Astrocyte of the hippocampus (primary cell): ENCODE results near the gene PTPRN2.
"Not testable (repeated sequence)": the region's sequence is repeated elsewhere in the genome, so short reads cannot be mapped to it uniquely, and the experiment has no call there.

ENCODE experiments used
- DNase-seq: peaks from one replicate; pipeline ENCODE4 v3.0.0; 2011; ENCODE audit warnings: low read depth, low spot score

The PTPRN2 gene

GRCh38 chr7:158054611-158055010, 533.0 kb downstream of the PTPRN2 start:
- DNase-seq = no peak

- DNase-seq = no peak
Observed at GRCh38 chr7:158054081-158054480, 533.5 kb downstream of the PTPRN2 start.

DNA sequence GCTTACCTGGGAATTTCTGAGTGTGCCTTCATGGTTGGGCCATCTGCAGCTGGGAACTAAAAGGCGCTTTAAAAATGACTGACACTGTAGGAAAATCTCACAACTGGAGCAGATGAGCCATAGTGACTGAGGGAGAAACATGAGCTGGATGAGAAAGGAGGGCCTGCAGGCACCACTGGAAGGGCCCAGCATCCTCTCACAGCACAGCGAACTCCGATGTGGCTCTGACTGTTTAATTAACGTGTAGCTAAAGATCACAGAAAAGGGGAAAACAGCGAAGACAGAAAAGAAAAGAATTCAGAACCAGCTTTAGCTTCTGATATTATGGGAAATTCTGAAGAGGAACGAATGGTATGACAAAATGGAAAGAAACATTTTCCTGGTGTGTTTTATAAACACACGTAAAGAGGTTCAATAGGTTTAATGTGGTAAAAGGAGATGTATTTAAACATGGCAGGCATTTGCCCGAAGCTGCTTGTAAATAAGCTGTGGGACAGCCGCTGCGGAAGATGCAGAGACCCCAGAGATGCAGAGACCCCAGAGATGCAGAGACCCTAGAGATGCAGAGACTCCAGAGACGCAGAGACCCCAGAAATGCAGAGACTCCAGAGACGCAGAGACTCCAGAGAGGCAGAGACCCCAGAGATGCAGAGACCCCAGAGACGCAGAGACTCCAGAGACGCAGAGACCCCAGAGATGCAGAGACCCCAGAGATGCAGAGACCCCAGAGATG, 534.3 kb downstream of the PTPRN2 start:
- no peak for DNase-seq

DNA sequence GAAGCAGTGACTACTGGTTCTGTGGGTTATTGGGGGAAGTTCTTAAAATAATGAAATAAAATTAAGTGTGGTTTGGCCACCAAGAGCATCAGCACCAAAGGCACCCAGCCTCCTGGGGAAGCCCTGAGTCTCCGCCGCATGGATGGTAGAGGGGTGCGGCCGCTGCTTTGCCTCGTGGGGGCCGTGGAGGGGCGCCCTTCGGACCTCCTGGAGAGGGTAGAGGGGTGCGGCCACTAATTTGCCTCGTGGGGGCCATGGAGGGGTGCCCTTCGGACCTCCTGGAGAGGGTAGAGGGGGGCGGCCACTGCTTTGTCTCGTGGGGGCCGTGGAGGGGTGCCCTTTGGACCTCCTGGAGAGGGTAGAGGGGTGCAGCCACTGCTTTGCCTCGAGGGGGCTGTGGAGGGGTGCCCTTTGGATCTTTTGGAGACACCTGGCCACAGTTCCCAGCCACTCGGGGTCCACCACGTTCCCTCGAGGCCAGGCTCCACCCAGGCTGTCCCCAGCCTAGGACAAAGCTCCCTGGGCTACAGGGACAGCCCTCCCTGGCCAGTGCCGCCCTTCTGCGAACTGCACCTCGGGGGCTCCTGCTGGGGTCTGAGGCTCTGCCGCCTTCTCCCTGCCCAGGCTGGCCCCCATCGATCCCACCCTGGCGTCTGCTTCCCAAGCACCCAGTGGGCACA, 535.1 kb downstream of the PTPRN2 start:
- DNase-seq = no peak

- no peak for DNase-seq
Observed at GRCh38 chr7:158051776-158052175, 535.8 kb downstream of the PTPRN2 start.

DNA sequence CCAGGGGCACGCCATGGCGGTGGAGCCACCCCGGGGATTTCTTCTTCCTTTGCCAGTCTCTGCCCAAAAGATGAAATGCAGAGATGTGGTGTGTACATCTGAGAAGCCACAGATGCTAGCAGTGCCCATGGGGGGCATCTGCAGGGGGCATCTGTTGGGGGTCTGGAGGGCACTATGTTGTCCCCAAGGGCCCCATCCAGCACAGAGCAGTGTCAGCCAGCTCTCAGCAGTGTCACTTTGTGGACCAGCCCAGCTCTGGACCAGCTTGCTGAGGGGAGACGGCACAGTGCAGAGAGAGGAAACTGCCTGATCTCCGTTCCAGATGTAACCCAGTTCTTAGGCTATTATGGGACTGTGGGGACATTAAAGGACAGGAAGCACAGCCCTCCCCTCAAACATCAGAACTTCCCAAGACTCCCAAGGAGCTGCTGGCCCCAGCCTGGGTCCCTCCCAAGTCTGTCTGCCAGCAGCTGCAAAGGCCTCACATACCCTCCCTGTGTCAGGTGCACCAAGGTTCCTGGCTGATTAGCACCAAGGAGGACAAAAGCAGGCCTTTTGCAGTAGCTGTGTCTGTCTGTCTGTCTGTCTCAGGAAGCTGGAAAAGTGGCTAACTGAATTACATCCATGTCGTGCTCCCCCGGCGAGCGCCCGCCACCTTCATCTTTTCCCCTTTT, 536.5 kb downstream of the PTPRN2 start:
- no peak for DNase-seq

DNA sequence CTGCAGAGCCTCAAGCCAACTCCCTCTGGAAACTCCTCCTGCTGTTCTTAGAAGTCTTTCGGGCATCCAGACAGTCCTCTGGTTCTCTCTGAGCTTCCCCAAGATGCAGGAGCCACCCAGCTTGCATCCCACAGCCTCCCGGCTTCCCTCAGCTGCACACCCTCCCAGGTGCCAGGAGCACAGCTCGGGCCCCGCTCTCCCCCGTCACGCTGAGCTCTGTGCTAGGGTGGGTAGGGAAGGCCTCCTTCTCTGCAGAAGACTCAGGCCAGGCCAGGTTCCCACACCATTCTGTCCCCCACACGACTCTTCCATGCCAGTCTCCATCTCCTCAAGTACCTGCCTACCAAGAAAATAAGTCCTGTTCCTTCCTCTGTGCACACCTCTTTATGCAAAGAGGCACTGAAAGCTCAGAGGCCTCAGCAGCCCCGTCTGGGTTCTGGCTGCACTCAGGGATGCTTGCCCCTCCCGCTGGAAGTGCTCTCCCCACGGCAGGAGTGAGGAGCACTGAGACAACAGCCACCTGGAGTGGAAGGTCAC, 537.1 kb downstream of the PTPRN2 start:
- no peak for DNase-seq

- DNase-seq = no peak
Observed at GRCh38 chr7:158049271-158049670, 538.4 kb downstream of the PTPRN2 start.

GRCh38 chr7:158048569-158048968, 539.1 kb downstream of the PTPRN2 start:
- no peak for DNase-seq

- DNase-seq = no peak
Observed at GRCh38 chr7:158047391-158048059, 540.1 kb downstream of the PTPRN2 start.

DNA sequence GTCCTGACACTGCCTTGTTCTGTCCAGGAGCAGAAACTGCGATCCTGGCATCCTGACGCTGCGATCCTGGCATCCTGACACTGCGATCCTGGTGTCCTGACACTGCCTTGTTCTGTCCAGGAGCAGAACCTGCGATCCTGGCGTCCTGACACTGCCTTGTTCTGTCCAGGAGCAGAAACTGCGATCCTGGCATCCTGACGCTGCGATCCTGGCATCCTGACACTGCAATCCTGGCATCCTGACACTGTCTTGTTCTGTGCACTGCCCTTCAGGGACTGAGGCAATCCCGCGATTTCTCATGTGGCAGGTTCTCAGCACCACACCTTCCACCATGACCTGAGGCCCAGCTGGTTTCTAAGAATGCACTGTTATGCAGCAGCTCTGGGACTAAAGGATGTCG, 541.4 kb downstream of the PTPRN2 start:
- not testable (repeated sequence) for DNase-seq

- no peak for DNase-seq
Observed at GRCh38 chr7:158044482-158044823, 543.2 kb downstream of the PTPRN2 start.

- peak; percentile 27 for DNase-seq
Observed at GRCh38 chr7:158043551-158044481, 543.8 kb downstream of the PTPRN2 start.

- no peak for DNase-seq
Observed at GRCh38 chr7:158042156-158042880, 545.3 kb downstream of the PTPRN2 start.

DNA sequence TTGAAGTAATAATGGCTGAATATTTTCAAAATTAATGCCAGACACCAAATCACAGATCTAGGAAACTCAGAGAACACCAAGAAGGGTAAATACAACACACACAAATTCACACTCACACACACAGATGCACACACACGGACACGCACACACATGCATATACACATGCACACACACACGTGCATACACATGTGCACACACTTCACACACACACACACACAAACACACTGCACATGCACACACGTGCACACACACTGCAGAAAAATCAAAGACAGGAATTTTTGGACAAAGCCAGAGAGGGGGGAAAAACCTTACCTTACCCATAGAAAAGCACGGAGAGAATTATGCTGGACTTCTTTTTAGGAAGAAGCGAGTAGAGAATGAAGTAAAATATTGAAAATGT, 547.4 kb downstream of the PTPRN2 start:
- DNase-seq = no peak

DNA sequence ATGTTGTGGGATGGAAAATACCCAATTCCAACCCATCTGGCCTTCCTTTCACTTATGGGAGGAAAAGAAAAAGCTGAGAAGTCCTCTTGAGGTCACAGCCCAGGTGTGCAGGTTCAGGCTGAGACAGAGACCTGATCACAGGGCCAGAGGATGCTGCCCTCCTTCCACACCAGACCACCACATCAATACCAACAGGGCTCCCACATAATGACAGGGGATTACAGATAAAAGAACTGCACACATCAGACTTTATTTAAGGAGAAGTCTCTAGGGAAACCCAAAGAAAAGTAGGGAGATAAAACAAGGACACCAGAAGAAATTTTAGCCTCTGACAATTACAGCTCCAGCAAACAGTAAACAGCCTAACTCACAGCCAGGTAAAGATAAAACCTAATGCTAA, 548.4 kb downstream of the PTPRN2 start:
- DNase-seq = no peak

GRCh38 chr7:158037211-158037610, 550.4 kb downstream of the PTPRN2 start:
- DNase-seq = no peak

DNA sequence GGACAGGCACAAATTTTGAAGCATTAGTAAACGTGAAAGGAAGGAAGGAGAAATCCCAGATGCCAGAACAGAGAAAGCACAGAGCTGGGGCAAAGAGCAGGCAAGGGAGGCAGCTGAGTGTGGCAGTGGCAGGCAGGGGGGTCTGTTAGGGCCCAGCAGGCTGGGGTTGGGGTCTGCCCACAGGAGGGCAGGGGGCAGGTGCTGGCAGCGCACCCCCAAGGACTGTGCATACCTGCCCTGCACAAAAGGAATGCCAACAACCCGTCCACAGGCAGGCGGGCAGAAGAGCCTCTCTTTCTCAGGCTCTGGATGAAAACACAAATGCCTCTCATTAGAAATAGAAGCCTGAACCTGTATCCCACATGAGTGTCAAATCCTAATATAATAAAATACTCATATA, 552.3 kb downstream of the PTPRN2 start:
- DNase-seq = no peak

DNA sequence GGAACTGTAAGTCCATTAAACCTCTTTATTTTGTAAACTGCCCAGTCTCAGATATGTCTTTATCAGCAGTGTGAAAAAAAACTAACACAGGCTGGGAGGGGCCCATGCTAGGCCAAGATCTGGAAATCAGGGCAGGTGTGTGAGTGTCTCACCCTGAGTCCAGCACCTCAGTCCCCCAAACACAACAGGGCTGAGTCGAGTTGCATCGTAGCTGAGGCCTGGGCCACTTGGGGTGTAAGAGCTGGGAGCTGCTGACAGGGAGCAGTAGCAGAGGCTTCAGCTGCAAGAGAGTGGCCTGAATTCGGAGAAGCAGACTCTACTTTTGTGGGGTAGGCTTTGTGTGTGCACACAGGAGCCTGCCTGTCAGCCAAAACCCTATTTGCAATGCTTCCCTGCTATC, 553.1 kb downstream of the PTPRN2 start:
- no peak for DNase-seq

DNA sequence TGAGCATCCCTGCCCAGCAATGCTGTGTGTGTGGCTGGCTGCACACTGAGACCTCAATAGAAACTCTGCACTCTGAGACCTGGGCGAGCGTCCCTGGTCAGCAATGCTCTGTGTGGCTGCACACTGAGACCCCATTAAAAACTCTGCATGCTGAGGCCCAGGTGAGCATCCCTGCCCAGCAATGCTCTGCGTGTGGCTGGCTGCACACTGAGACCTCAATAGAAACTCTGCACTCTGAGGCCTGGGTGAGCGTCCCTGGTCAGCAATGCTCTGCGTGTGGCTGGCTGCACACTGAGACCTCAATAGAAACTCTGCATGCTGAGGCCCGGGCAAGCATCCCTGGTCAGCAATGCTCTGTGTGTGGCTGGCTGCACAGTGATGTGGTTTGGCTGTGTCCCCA, 553.7 kb downstream of the PTPRN2 start:
- not testable (repeated sequence) for DNase-seq
